Skeletal muscle cell (primary cell): ENCODE data around the gene SLC27A6.
"Not testable (repeated sequence)": the region's sequence is repeated elsewhere in the genome, so short reads cannot be mapped to it uniquely, and the experiment has no call there.

ENCODE experiments used
- DNase-seq: peaks from one replicate; pipeline ENCODE4 v3.0.0-alpha.2; 2010; ENCODE audit warnings: low read depth
- H3K4me3 ChIP-seq: 2 replicates; pipeline ENCODE4 v1.5.1; 2011; ENCODE audit warnings: low read depth, mild to moderate bottlenecking, control low read depth, low read length, moderate library complexity

The SLC27A6 gene, protein sequence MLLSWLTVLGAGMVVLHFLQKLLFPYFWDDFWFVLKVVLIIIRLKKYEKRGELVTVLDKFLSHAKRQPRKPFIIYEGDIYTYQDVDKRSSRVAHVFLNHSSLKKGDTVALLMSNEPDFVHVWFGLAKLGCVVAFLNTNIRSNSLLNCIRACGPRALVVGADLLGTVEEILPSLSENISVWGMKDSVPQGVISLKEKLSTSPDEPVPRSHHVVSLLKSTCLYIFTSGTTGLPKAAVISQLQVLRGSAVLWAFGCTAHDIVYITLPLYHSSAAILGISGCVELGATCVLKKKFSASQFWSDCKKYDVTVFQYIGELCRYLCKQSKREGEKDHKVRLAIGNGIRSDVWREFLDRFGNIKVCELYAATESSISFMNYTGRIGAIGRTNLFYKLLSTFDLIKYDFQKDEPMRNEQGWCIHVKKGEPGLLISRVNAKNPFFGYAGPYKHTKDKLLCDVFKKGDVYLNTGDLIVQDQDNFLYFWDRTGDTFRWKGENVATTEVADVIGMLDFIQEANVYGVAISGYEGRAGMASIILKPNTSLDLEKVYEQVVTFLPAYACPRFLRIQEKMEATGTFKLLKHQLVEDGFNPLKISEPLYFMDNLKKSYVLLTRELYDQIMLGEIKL

DNA sequence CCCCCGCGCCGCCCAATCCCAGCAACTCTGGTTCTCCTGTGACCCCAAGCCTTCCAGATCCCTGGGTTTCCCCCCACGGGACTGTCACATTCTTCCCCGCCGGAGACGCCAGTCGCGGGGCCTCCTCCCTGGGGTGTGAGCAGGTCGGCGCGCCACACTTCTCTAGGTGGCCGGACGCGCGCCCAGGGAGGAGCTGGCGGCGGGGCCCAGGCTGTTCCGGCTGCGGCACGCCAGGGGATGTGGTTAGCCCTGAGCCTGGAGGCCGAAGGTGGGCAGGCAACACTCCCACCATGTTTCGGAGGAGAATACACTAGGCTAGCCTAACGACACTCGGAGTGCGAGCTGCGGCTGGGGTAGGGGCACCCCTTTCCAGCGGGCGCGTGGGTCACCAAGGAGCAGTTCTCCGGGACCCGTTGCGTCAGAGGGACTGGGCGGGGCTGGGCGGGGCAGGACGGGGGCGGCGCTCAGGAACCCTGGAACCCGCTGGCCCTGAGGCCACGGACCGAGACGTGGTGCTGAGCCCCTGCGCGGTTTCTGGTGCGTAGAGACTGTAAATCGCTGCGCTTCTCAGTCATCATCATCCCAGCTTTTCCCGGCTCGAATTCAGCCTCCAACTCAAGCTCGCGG is at the start of gene SLC27A6:
TSS of gene SLC27A6 (plus strand) at position 478 of the 627 bp plus-strand sequence. CDS start 650 bp downstream, outside the sequence.
- no peak for DNase-seq
- peak within 1 kb of the TSS; percentile 47 for H3K4me3 ChIP-seq

GRCh38 chr5:128919542-128919941 is 45.7 kb upstream of the SLC27A6 start:
- no peak for DNase-seq
- no peak overlapping the region for H3K4me3 ChIP-seq

DNA sequence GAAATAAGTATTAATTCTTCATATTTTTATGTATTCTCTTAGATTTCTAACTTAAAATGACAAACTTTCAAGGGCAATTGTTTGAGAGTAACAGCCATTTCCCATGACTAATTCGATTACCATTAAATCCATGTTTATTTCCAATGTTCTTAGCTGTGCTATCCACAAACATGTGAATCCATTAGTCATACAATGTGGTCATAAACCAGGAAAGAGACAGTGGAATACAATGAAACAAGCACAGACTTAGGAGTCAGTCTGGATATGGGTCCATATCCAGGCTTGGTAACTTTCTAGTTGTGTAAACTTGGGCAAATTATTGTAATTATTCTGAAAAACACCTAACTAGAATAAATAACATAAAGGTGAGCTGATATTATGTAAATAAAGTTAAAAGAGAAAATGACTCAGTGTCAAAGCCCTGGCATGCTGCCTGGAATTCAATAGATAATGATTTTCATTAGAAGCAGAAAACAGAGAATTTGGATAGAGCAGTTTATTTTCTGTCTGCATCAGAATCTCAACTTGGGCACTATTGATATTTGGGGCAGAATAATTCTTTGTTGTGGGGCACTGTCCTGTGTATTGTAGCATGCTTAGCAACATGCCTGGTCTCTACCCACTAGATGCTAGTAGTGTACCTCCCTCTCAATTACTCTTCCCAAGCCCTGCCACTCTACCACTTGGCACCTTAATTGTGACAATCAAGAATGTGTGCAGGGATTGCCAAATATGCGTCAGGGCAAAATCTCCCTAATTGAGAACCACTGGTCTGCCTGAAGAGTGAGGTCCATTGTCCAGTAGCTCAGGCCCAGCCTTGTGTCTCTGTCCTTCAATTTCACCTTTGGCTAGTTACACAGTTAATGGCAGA is 44.7 kb upstream of the SLC27A6 start:
- H3K4me3 ChIP-seq, result no peak overlapping the region
- DNase-seq, result peak; percentile 71

GRCh38 chr5:128924299-128924698 is 41.0 kb upstream of the SLC27A6 start:
- H3K4me3 ChIP-seq, result no peak overlapping the region
- no peak for DNase-seq

GRCh38 chr5:128925973-128926372 is 39.3 kb upstream of the SLC27A6 start:
- H3K4me3 ChIP-seq, result no peak overlapping the region
- no peak for DNase-seq

DNA sequence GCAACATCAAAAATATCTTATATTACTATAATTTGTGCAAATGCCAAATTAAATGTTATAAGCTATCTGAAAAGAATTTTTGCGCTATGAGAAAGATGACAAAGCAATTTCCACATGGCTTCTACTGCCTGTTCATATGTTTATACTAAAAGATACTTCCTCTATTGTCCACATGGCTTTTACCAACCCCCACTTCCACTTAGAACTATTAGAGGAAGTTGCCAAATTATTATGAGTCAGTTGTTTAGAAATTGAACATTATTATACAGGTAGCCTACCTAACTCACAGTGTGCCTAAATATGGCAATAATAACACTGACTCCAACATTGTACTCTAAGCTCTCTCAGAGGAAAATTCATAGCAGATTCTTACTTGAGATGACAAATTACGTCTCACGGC is 37.6 kb upstream of the SLC27A6 start:
- H3K4me3 ChIP-seq, result no peak overlapping the region
- DNase-seq, result no peak

- H3K4me3 ChIP-seq, DNase-seq: not testable (repeated sequence)
Measured at GRCh38 chr5:128932232-128932631, 33.1 kb upstream of the SLC27A6 start.

- not testable (repeated sequence) for H3K4me3 ChIP-seq, DNase-seq
Measured at GRCh38 chr5:128943100-128943499, 22.2 kb upstream of the SLC27A6 start.

GRCh38 chr5:128949847-128950546 is 15.3 kb upstream of the SLC27A6 start:
- H3K4me3 ChIP-seq, result no peak overlapping the region
- DNase-seq, result no peak

DNA sequence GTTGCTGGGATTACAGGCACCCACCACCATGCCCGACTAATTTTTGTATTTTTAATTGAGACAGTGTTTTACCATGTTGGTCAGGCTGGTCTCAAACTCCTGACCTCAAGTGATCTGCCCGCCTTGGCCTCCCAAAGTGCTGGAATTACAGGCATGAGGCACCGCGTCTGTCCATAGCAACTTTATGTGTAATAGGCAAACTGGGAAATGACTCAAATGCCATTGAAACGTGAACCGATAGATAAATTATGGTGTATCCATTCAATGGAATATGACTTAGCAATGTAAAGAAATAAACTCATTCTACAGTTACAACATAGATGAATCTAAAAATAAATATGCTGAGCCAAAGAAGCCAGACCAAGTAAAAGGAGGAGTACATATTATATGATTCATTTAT is 14.0 kb upstream of the SLC27A6 start:
- not testable (repeated sequence) for DNase-seq, H3K4me3 ChIP-seq

DNA sequence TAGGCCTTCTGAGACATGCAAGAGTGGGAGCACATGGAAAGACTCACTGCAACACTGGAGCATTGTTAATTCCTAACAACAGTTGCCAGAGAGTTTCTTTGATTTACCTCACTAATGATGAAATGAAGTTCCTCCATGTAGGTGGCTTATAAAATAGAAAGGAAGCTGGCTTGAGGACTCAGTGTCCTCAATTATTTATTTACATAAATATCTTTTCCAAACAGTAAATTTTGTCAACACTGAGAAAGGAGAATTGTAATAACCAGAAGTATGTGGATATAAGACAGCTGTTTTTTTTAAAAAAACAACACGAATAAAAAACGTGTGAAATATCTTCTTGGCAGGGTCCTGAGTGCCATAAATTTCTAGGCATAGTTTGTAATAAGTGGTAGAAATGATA is 9.1 kb upstream of the SLC27A6 start:
- H3K4me3 ChIP-seq, result no peak overlapping the region
- DNase-seq, result no peak

DNA sequence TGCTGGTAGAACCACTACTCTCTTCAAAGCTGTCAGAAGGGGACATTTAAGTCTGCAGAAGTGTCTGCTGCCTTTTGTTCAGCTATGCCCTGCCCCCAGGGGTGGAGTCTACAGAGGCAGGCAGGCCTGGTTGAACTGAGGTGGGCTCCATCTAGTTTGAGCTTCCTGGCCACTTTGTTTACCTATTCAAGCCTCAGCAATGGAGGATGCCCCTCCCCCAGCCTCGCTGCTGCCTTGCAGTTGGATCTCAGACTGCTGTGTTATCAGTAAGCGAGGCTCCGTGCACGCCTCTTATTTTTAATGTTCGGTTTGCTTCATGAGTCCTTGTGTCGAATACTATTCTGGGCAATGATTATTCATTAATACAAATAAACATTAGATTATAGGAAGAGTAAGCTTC is 3.1 kb upstream of the SLC27A6 start:
- no peak overlapping the region for H3K4me3 ChIP-seq
- no peak for DNase-seq

DNA sequence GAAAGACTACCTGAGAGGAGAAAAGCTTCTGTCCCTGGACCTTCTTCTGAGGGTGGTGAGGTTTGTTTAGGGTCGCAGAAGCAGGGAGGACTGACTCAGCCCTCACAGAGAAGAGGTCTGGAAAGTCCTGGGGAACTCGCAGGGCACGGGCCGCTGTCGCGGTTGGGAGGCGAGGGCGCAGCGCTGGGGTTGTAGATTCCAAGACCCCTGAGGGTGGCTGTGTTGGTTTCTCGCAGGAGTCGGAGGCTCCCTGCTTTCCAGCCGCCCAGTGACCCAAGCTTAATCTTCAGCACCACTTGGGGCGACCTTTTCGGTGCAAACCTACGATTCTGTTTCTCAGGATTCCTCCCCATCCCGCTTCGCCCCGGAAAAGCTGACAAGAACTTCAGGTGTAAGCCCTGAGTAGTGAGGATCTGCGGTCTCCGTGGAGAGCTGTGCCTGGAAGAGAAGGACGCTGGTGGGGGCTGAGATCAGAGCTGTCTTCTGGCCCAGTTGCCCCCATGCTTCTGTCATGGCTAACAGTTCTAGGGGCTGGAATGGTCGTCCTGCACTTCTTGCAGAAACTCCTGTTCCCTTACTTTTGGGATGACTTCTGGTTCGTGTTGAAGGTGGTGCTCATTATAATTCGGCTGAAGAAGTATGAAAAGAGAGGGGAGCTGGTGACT is 482 bp downstream of the SLC27A6 start:
- DNase-seq, result no peak
- peak overlapping the region; percentile 47 for H3K4me3 ChIP-seq

DNA sequence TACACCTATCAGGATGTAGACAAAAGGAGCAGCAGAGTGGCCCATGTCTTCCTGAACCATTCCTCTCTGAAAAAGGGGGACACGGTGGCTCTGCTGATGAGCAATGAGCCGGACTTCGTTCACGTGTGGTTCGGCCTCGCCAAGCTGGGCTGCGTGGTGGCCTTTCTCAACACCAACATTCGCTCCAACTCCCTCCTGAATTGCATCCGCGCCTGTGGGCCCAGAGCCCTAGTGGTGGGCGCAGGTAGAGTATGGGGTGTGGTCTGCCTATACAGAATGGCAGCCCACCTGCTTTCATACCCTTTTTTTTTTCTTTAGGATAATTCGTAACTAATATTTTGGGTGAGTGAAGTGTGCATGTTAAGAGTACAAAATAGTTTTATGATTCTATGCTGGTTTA is 1.1 kb downstream of the SLC27A6 start:
- no peak for DNase-seq
- no peak overlapping the region for H3K4me3 ChIP-seq

DNA sequence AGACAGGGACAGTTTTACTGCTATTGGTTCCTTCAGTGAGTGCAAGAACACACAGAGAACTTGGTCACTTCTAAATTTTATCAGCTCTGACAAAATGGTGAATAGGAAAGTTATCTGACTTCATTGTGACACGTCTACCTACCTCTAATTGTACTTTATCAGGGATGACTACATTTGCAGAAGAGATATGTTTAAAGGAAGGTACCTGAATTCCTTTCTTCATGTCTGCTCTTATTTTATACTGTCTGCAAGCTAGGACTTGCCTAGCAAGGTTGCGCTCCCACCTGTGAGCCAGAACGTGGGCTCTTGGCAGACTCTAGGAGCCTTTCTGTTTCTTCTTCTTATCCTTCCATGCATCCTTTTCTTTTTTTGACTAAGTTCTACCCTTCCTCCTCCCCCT is 1.6 kb downstream of the SLC27A6 start:
- DNase-seq, result no peak
- H3K4me3 ChIP-seq, result no peak overlapping the region

DNA sequence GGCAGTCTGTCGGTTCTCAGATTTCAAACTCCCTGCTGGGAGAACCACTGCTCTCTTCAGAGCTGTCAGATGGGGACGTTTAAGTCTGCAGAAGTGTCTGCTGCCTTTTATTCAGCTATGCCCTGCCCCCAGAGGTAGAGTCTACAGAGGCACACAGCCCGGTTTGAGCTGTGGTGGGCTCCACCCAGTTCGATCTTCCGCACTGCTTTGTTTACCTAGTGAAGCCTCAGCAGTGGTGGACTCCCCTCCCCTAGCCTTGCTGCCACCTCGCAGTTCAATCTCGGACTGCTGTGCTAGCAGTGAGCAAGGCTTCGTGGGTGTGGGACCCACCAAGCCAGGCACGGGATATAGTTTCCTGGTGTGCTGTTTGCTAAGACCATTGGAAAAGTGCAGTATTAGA is 8.0 kb downstream of the SLC27A6 start:
- no peak for DNase-seq
- no peak overlapping the region for H3K4me3 ChIP-seq

DNA sequence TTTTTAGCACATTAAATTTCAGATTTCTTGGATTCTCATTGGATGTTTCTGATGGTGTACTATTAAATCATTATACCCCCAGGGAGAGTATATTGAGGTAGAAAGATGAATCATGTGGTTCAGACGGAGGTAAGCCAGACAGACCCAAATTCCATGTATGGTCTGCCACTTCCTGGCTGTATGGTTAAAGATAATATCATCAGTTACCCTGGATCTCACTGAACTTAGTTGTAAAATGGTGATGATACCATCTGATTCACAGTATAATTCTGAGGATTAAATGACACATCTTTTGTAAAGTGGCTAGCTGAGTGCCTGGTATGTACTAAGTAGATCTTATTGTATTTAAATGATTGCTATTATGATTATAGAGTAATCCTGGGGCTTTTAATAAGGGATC is 9.3 kb downstream of the SLC27A6 start:
- no peak for DNase-seq
- H3K4me3 ChIP-seq, result no peak overlapping the region

DNA sequence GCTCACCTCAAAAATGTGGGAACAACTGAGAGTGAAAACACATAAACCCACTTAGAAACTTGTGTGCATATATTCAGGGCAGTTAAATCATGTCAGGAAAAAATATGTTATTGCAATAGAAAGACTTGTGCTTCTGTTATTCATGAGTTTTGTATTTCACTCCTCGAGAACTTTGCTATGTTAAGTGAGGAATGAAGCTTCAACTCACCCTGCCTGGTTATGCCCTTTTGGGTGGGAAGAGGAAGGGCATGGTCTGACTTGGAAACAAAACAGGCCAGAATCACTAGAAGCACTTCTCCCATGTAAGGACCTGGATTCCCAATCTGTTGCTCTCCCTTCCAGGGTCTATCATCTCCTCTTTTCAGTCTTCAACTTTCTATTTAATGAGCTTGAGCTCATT is 14.5 kb downstream of the SLC27A6 start:
- no peak for DNase-seq
- no peak overlapping the region for H3K4me3 ChIP-seq

- no peak for DNase-seq
- H3K4me3 ChIP-seq, result no peak overlapping the region
Measured at GRCh38 chr5:128980917-128981316, 15.6 kb downstream of the SLC27A6 start.
